ENCODE results near the gene ZNF460. TPM values are rescaled to one million over a fixed set of nuclear protein-coding genes. Genes with fewer than 3 reads are reported as not detected.
A peak's percentile ranks its signal among the peaks of the same experiment; 100 is the strongest.

ZNF460 gene
- total and polyA plus RNA-seq, 10 donors = 0.24 to 84.7 (median 65.4) TPM

DNA sequence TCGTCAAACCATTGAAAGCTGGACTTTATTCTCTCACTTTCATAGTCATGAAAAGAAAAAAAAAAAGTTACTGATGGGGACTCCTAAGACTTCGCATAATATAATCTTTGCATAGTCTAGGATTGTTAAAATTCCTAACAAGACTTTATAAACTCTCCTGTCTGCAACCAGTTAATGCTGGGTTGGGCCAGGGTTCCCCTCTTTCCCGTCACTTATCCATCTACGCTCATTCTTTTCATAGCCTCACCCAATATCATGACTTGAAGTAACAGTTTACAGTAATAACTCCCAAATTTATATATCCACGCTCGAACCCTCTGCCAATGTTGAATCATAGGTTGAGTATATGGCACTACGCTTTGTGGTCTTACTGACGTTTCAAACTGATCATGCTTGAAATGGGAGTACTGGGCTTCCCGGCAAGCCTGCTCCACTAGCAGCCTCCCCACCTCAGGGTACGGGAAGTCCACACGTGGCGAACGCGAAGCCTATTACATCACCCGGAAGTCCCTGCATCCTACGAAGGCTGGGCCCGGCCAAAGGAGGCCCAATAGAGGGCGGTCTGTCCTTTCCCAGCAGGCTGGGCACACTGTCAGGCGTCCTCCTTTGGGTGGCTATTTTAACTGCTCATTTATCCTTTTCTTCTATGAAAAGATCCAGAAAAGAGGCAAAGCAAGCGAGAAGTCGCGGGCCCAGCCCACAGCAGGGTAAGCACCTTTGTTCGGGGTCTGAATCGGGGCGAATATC is 694 bp upstream of the ZNF460 start:
- Histone ChIP-seq H3K27ac (peak overlapping the region; percentile 88 to 100 (median 99)), H3K4me3 (peak overlapping the region; percentile 78 to 98 (median 89)), H3K36me3 (peaks cover 0 to 40% (median 12%) of the 10 kb centered on the region in 6 donors), H3K9me3 (no peaks in the 10 kb centered on the region), H3K4me1 (peaks cover 23 to 54% (median 39%) of the 10 kb centered on the region in 6 donors), H3K27me3 (replicated peaks in 1 of 7) (no peaks in the 10 kb centered on the region)
- TF ChIP-seq POLR2A (IDR thresholded peaks at IDR 0.05) = peak; percentile 8 to 73 (median 62)
- TF ChIP-seq, protein P1, sequence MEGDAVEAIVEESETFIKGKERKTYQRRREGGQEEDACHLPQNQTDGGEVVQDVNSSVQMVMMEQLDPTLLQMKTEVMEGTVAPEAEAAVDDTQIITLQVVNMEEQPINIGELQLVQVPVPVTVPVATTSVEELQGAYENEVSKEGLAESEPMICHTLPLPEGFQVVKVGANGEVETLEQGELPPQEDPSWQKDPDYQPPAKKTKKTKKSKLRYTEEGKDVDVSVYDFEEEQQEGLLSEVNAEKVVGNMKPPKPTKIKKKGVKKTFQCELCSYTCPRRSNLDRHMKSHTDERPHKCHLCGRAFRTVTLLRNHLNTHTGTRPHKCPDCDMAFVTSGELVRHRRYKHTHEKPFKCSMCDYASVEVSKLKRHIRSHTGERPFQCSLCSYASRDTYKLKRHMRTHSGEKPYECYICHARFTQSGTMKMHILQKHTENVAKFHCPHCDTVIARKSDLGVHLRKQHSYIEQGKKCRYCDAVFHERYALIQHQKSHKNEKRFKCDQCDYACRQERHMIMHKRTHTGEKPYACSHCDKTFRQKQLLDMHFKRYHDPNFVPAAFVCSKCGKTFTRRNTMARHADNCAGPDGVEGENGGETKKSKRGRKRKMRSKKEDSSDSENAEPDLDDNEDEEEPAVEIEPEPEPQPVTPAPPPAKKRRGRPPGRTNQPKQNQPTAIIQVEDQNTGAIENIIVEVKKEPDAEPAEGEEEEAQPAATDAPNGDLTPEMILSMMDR (IDR thresholded peaks at IDR 0.05 in 8 of 11, conservative IDR thresholded peaks at IDR 0.05 in 3 of 11) = peak in 6 of 11 experiments; percentile 6 to 51 (median 22)
- peak in 2 of 3 donors; percentile 90 to 95 for TF ChIP-seq POLR2AphosphoS5 (IDR thresholded peaks at IDR 0.05)
- 5 to 7% (median 5%) methylated on average over 25 of the region's 25 CpGs for WGBS, 5 donors
- peak; percentile 96 for DNase-seq
- intact Hi-C loops (cut with DNase I; ENCODE audit: low total_unique reads) = no loop called here

DNA sequence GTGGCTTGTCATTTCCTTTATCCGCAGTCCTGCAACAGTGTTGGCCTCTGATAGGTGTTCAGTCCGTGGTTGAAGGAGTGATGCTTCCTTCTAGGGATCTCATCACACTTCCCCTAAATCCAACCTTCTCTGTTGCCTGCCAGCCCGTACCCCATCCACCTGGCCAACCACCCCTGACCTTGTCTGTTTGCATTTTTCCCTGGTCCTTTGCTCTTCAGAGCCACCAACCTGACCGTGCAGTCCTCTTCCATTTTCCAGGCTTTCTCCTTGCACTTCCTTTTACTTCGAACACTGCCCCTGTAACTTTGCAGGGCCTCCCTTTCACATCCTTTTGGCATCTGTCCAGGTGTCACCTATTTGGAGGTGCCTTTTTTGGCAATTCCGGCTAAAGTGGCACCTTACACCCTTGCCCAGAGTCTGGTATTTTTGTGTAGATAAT is 696 bp downstream of the ZNF460 start:
- H3K4me1 ChIP-seq = peaks cover 23 to 68% (median 42%) of the 10 kb centered on the region in 6 donors
- no peak for DNase-seq
- peaks cover 0 to 50% (median 26%) of the 10 kb centered on the region in 6 donors for H3K36me3 ChIP-seq
- intact Hi-C loops (cut with DNase I; ENCODE audit: low total_unique reads) = no loop called here
- H3K4me3 ChIP-seq = peak overlapping the region; percentile 78 to 98 (median 89)
- TF ChIP-seq POLR2A (IDR thresholded peaks at IDR 0.05) (no peak), POLR2AphosphoS5 (IDR thresholded peaks at IDR 0.05) (no peak)
- TF ChIP-seq, protein P1 (IDR thresholded peaks at IDR 0.05 in 8 of 11, conservative IDR thresholded peaks at IDR 0.05 in 3 of 11) = no peak
- H3K9me3 ChIP-seq = no peaks in the 10 kb centered on the region
- 1 to 4% (median 3%) methylated on average over 6 of the region's 6 CpGs for WGBS, 5 donors
- peak overlapping the region; percentile 88 to 100 (median 99) for H3K27ac ChIP-seq
- H3K27me3 ChIP-seq (replicated peaks in 1 of 7) = no peaks in the 10 kb centered on the region

DNA sequence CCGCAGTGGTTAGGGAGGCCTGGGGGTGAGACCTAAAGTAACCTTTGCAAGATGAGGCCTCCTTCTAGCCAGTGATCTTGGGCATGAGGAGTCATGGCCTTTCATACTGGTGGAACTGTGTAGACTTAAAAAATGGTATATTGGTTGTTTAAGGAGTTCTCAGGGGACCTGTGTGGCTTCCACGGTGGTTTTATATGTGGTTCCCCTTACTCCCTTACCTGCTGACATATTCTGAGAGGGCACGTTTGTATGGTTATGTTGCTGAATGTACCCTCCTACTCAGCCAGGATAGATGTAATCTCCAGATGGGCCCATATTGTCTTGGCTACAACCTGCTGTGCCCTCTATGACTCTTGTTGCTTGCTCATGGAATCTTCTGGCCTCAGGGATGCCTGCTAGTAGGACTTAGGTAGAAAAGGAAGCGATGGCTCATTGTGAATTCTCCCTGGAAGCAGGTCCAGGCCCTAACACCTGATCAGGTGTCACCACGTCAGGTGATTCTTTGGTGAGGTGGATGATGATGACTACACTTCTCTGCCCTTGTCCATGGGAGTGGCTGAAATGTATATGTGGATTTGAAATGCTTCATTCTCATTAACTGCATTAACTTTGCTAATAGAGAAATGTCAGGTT is 1.8 kb downstream of the ZNF460 start:
- H3K4me1 ChIP-seq = peaks cover 23 to 77% (median 42%) of the 10 kb centered on the region in 6 donors
- no peaks in the 10 kb centered on the region for H3K27me3 ChIP-seq (replicated peaks in 1 of 7)
- intact Hi-C loops (cut with DNase I; ENCODE audit: low total_unique reads) = no loop called here
- no peaks in the 10 kb centered on the region for H3K9me3 ChIP-seq
- WGBS, 5 donors = 64 to 81% (median 69%) methylated on average over 5 of the region's 5 CpGs
- DNase-seq = no peak
- peak overlapping the region in 3 of 8 donors; percentile 2 to 99 (median 11) for H3K27ac ChIP-seq
- TF ChIP-seq, protein P1 (IDR thresholded peaks at IDR 0.05 in 8 of 11, conservative IDR thresholded peaks at IDR 0.05 in 3 of 11) = no peak
- no peak for TF ChIP-seq POLR2A (IDR thresholded peaks at IDR 0.05)
- TF ChIP-seq POLR2AphosphoS5 (IDR thresholded peaks at IDR 0.05) = no peak
- peak overlapping the region in 6 of 8 donors; percentile 78 to 98 (median 91) for H3K4me3 ChIP-seq
- H3K36me3 ChIP-seq = peaks cover 0 to 55% (median 37%) of the 10 kb centered on the region in 6 donors

DNA sequence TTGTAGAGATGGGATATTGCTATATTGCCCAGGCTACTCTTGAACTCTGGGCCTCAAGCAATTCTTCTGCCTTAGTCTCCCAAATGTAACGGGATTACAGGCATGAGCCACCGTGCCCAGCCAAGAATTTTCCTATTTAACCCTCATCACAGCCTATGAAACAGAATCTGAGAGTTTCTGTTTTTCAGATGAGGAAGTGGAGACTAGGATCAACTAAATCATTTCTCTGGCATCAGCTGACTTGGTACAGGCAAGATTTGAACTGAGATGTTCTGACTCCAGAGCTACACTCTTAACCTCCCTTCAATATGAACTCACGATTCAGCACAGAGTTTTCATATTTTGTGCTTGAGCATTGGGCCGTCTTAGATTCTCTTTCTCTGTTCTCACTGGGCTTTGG is 8.1 kb downstream of the ZNF460 start:
- no peak for DNase-seq
- no peak overlapping the region for H3K4me3 ChIP-seq
- peaks cover 0 to 45% (median 33%) of the 10 kb centered on the region in 8 donors for H3K9me3 ChIP-seq
- TF ChIP-seq POLR2AphosphoS5 (IDR thresholded peaks at IDR 0.05) (no peak), POLR2A (IDR thresholded peaks at IDR 0.05) (no peak)
- TF ChIP-seq, protein P1 (IDR thresholded peaks at IDR 0.05 in 8 of 11, conservative IDR thresholded peaks at IDR 0.05 in 3 of 11) = no peak
- peaks cover 0 to 43% (median 17%) of the 10 kb centered on the region in 6 donors for H3K4me1 ChIP-seq
- intact Hi-C loops (cut with DNase I; ENCODE audit: low total_unique reads) = no loop called here
- WGBS, 5 donors = 81 to 95% (median 92%) methylated on average over 4 of the region's 4 CpGs
- H3K36me3 ChIP-seq = peaks cover 11 to 100% (median 97%) of the 10 kb centered on the region in 6 donors
- H3K27ac ChIP-seq = no peak overlapping the region
- no peaks in the 10 kb centered on the region for H3K27me3 ChIP-seq (replicated peaks in 1 of 7)

Data from spleen (tissue), 11 donors.